GM21515 (cell line): ENCODE measurements around the gene TRIM56.
"Not testable (repeated sequence)": the region's sequence is repeated elsewhere in the genome, so short reads cannot be mapped to it uniquely, and the experiment has no call there.

Source experiments
- ATAC-seq: cut with Tn5 transposase; IDR thresholded peaks from one replicate; pipeline ENCODE4 v1.9.1; 2021; ENCODE audit not compliant: unreplicated experiment

Gene TRIM56

GRCh38 chr7:101088858-101089529 is 3.7 kb downstream of the TRIM56 start:
- ATAC-seq = no peak

GRCh38 chr7:101089876-101090275 is 4.6 kb downstream of the TRIM56 start:
- no peak for ATAC-seq

- ATAC-seq = not testable (repeated sequence)
Observed at GRCh38 chr7:101092266-101092905, 7.1 kb downstream of the TRIM56 start.

- ATAC-seq = no peak
Observed at GRCh38 chr7:101093906-101094305, 8.6 kb downstream of the TRIM56 start.

- ATAC-seq = no peak
Observed at GRCh38 chr7:101094376-101094775, 9.1 kb downstream of the TRIM56 start.

- ATAC-seq = no peak
Observed at GRCh38 chr7:101094791-101095375, 9.6 kb downstream of the TRIM56 start.

GRCh38 chr7:101096331-101096956 is 11.2 kb downstream of the TRIM56 start:
- ATAC-seq = no peak

GRCh38 chr7:101096957-101097347 is 11.7 kb downstream of the TRIM56 start:
- ATAC-seq = no peak

- no peak for ATAC-seq
Observed at GRCh38 chr7:101097561-101097960, 12.3 kb downstream of the TRIM56 start.

GRCh38 chr7:101099969-101100781 is 14.9 kb downstream of the TRIM56 start:
- ATAC-seq = no peak

GRCh38 chr7:101100858-101101847 is 15.9 kb downstream of the TRIM56 start:
- no peak for ATAC-seq

GRCh38 chr7:101102026-101102425 is 16.7 kb downstream of the TRIM56 start:
- no peak for ATAC-seq

GRCh38 chr7:101103701-101104100 is 18.4 kb downstream of the TRIM56 start:
- ATAC-seq = not testable (repeated sequence)

GRCh38 chr7:101104193-101104713 is 19.0 kb downstream of the TRIM56 start:
- no peak for ATAC-seq

- no peak for ATAC-seq
Observed at GRCh38 chr7:101104799-101105198, 19.5 kb downstream of the TRIM56 start.

- not testable (repeated sequence) for ATAC-seq
Observed at GRCh38 chr7:101105248-101105647, 20.0 kb downstream of the TRIM56 start.

- ATAC-seq = no peak
Observed at GRCh38 chr7:101106386-101106785, 21.1 kb downstream of the TRIM56 start.

GRCh38 chr7:101108330-101108857 is 23.1 kb downstream of the TRIM56 start:
- no peak for ATAC-seq

GRCh38 chr7:101108961-101109360 is 23.7 kb downstream of the TRIM56 start:
- ATAC-seq = no peak
